ENCODE results near the gene UTS2R. TPM values are rescaled to one million over a fixed set of nuclear protein-coding genes. Genes with fewer than 3 reads are reported as not detected.
"Not testable (repeated sequence)": the region's sequence is repeated elsewhere in the genome, so short reads cannot be mapped to it uniquely, and the experiment has no call there.

UTS2R gene
- total RNA-seq, 1 donor from 2014 or later: 6.5 TPM

DNA sequence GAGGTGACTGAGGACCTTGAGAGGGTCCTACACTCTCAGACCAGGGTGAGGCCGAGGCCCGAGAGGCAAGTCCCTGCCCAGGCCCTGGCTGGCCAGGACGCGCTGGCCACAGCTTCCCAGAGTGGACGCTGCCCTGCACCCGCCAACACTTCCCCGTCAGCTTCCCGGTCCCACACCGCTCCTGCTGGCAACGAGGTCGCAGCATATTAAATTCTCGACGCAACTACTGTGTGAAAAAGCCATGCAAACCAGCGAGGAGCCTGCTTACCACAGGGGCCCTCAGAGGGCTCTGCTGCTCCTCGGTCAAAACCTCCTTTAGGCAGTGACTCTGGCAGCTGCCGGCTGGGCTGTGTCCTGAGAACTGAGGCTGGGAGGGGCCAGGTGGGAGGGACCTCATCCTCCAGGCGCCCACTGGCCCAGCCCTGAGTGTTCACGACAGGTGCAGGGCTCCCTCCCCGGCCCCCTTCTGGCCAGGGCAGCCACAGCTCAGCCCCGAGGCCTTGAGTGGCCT is 14.7 kb upstream of the UTS2R start:
- TF ChIP-seq, protein P1, sequence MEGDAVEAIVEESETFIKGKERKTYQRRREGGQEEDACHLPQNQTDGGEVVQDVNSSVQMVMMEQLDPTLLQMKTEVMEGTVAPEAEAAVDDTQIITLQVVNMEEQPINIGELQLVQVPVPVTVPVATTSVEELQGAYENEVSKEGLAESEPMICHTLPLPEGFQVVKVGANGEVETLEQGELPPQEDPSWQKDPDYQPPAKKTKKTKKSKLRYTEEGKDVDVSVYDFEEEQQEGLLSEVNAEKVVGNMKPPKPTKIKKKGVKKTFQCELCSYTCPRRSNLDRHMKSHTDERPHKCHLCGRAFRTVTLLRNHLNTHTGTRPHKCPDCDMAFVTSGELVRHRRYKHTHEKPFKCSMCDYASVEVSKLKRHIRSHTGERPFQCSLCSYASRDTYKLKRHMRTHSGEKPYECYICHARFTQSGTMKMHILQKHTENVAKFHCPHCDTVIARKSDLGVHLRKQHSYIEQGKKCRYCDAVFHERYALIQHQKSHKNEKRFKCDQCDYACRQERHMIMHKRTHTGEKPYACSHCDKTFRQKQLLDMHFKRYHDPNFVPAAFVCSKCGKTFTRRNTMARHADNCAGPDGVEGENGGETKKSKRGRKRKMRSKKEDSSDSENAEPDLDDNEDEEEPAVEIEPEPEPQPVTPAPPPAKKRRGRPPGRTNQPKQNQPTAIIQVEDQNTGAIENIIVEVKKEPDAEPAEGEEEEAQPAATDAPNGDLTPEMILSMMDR (IDR thresholded peaks at IDR 0.05; ENCODE audit: unreplicated experiment): no peak
- no peak for DNase-seq (ENCODE audit: low spot score in 2 of 2, unreplicated experiment in 2 of 2)
- peaks cover 6% of the 10 kb centered on the region for H3K27me3 Mint-ChIP-seq (ENCODE audit: low read depth)
- H3K4me3 Mint-ChIP-seq: no peak overlapping the region
- H3K36me3 Mint-ChIP-seq: no peaks in the 10 kb centered on the region
- H3K9me3 Mint-ChIP-seq: no peaks in the 10 kb centered on the region
- H3K4me1 Mint-ChIP-seq: peaks cover 28% of the 10 kb centered on the region
- H3K27ac Mint-ChIP-seq: peak overlapping the region; percentile 47

DNA sequence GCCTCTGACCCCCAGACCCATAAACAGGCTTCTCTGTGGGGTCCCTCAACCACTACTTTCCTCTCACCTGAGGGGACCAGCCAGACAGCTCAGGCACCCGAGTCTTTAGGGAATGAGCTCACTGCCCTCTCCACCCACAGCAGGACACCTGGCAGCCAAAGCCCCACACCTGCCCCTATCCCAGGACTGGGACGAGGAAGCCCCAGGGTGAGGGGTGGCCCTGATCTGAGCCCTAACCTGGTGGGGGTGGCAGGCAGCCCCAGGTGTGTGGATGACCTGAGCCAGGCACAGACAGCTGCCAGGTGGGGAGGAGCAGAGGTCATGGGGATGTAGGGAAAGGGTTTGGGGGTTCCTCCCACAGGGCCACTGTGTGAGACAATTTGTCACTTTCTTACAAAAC is 14.2 kb upstream of the UTS2R start:
- H3K27ac Mint-ChIP-seq: no peak overlapping the region
- DNase-seq (ENCODE audit: low spot score in 2 of 2, unreplicated experiment in 2 of 2): no peak
- no peak overlapping the region for H3K4me3 Mint-ChIP-seq
- H3K36me3 Mint-ChIP-seq: no peaks in the 10 kb centered on the region
- H3K4me1 Mint-ChIP-seq: peaks cover 26% of the 10 kb centered on the region
- H3K27me3 Mint-ChIP-seq (ENCODE audit: low read depth): peaks cover 8% of the 10 kb centered on the region
- TF ChIP-seq, protein P1 (IDR thresholded peaks at IDR 0.05; ENCODE audit: unreplicated experiment): no peak
- H3K9me3 Mint-ChIP-seq: no peaks in the 10 kb centered on the region

DNA sequence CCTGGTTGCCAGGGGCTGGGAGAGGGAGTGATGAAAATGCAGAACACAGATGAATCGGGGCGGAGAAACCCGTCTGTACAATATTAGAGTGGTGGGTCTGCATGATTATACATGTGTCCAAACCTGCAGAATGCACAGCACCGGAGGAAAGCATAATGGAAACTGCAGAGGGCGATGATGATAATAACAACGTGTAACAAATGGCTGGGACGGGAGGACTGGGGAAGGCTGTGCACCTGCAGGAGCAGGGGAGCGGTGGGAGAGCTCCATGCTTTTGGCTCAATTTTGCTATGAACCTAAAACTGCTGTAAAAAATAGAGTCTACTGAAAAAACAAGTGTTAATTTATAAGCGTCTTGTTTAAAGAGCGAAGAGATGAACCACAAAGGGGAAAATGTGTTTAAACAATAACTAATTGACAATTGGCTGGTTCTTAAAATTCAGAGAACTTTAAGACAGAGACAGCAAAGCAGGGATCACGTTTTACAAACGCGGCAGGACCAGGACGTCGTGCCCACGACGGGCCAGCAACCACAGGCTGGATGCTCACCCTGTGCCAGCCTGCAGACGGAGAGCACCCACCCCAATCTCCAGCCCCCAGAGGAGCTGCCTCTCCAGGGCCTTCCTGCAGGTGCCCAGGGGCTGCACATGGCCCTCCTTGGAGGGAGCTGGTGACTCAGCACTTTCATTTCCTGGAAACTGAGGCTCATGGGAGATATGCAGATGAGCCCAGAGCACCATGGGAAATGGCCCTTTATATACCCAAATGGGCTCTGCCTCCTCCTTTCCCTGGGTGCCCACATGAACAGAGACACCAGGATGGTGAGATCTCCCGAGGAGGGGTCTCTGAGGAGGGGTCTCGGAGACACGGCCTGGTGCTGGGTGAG is 12.9 kb upstream of the UTS2R start, which contains the start of gene TEX19:
TEX19 (plus strand) TSS at position 783 of the 886 bp plus-strand sequence. CDS start 2,904 bp downstream, outside the sequence.
- Mint-ChIP-seq H3K4me1 (peaks cover 26% of the 10 kb centered on the region), H3K4me3 (no peak within 1 kb of the TSS), H3K27me3 (ENCODE audit: low read depth) (peaks cover 8% of the 10 kb centered on the region), H3K9me3 (no peaks in the 10 kb centered on the region), H3K27ac (no peak within 1 kb of the TSS), H3K36me3 (no peaks in the 10 kb centered on the region)
- TF ChIP-seq, protein P1 (IDR thresholded peaks at IDR 0.05; ENCODE audit: unreplicated experiment): no peak
- no peak for DNase-seq (ENCODE audit: low spot score in 2 of 2, unreplicated experiment in 2 of 2)

DNA sequence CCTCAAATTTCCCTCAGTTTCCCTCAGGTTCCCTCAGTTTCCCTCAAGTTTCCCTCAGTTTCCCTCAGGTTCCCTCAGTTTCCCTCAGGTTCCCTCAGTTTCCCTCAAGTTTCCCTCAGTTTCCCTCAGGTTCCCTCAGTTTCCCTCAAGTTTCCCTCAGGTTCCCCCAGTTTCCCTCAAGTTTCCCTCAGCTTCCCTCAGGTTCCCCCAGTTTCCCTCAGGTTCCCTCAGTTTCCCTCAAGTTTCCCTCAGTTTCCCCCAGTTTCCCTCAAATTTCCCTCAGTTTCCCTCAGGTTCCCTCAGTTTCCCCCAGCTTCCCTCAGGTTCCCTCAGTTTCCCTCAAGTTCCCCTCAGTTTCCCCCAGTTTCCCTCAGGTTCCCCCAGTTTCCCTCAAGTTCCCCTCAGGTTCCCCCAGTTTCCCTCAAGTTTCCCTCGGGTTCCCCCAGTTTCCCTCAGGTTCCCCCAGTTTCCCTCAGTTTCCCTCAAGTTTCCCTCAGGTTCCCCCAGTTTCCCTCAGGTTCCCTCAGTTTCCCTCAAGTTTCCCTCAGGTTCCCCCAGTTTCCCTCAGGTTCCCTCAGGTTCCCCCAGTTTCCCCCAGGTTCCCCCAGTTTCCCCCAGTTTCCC is 12.0 kb upstream of the UTS2R start:
- not testable (repeated sequence) for H3K36me3 Mint-ChIP-seq; H3K27me3 Mint-ChIP-seq (ENCODE audit: low read depth); H3K4me3 Mint-ChIP-seq

GRCh38 chr17:82361885-82362633 is 9.5 kb upstream of the UTS2R start:
- Mint-ChIP-seq H3K4me1 (peaks cover 17% of the 10 kb centered on the region), H3K27me3 (ENCODE audit: low read depth) (peaks cover 8% of the 10 kb centered on the region), H3K36me3 (no peaks in the 10 kb centered on the region), H3K4me3 (no peak overlapping the region), H3K27ac (no peak overlapping the region), H3K9me3 (no peaks in the 10 kb centered on the region)
- TF ChIP-seq, protein P1 (IDR thresholded peaks at IDR 0.05; ENCODE audit: unreplicated experiment): no peak
- DNase-seq (ENCODE audit: low spot score in 2 of 2, unreplicated experiment in 2 of 2): no peak

More for the DNA sequence above, 12.0 kb upstream of the UTS2R start:
- H3K9me3 Mint-ChIP-seq; DNase-seq (ENCODE audit: low spot score in 2 of 2, unreplicated experiment in 2 of 2); H3K27ac Mint-ChIP-seq: not testable (repeated sequence)
- peaks cover 26% of the 10 kb centered on the region for H3K4me1 Mint-ChIP-seq
